Retinal pigment epithelial cell (primary cell): Measurements from ENCODE around the gene COX6B2.

ENCODE experiments used
- DNase-seq: peaks from one replicate; pipeline ENCODE4 v3.0.0-alpha.2; 2010; ENCODE audit warnings: low read depth
- H3K4me3 ChIP-seq: 2 replicates; pipeline ENCODE4 v1.5.1; 2011; ENCODE audit warnings: mild to moderate bottlenecking, low read length, control low read depth, moderate library complexity
- TF ChIP-seq, protein P1 (sequence below): conservative IDR thresholded peaks from 2 replicates; pipeline ENCODE4 v1.5.1; 2011; ENCODE audit warnings: low read depth, low read length, control low read depth, inconsistent platforms

The COX6B2 gene

DNA sequence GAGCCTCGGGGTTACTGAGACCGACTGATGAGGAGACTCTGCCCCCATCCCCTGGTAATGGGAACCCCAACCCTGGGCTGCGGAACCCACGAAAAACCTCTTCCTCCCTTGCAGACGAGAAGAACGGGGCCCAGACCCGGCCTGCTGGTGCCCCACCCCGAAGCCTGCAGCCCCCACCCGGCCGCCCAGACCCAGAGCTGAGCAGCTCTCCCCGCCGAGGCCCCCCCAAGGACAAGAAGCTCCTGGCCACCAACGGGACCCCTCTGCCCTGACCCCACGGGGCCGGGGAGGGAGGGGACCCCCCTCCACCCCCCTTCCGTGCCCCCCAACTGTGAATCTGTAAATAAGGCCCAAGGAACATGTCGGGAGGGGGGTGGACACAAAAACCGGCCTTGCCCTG is 42.7 kb downstream of the COX6B2 start:
- no peak overlapping the region for H3K4me3 ChIP-seq
- TF ChIP-seq, protein P1, sequence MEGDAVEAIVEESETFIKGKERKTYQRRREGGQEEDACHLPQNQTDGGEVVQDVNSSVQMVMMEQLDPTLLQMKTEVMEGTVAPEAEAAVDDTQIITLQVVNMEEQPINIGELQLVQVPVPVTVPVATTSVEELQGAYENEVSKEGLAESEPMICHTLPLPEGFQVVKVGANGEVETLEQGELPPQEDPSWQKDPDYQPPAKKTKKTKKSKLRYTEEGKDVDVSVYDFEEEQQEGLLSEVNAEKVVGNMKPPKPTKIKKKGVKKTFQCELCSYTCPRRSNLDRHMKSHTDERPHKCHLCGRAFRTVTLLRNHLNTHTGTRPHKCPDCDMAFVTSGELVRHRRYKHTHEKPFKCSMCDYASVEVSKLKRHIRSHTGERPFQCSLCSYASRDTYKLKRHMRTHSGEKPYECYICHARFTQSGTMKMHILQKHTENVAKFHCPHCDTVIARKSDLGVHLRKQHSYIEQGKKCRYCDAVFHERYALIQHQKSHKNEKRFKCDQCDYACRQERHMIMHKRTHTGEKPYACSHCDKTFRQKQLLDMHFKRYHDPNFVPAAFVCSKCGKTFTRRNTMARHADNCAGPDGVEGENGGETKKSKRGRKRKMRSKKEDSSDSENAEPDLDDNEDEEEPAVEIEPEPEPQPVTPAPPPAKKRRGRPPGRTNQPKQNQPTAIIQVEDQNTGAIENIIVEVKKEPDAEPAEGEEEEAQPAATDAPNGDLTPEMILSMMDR = no peak
- no peak for DNase-seq

DNA sequence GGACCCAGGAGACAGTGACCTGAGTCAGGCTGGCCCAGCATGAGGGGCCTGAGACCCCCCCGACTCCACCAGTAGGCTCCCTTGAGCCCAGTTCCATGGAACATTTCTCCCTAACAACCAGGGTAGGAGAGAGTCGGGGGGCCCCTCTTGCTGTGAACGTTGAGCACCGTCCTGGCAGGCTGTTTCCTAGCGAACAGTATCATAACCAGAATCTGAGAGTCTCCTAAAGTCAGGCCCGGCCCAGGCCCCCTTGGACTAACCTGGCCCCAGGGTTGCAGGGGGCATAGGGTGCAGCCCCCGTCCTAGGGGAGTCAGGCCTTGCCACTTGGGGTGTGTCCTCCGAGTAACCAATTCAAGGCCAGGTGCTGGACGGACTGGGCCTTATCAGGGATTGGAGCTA is 43.1 kb downstream of the COX6B2 start:
- no peak for DNase-seq
- H3K4me3 ChIP-seq = no peak overlapping the region
- TF ChIP-seq, protein P1 = no peak

DNA sequence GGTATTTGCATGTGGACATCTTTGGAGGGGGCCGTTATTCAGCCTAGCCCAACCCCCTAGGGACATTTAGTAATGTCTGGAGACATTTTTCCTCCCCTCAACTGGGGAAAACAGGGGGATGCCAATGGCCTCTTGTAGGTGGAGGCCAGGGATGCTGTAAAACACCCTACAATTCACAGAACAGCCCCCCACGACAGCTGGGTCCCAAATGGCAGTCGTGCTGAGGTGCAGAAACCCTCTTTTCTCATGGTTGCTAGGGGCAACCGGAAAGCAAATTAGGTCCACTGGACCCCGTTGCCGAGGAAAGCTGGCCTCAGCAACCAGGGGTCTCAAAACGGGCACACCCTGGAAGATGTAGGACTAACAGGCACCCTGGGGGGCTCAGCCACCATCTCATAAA is 44.0 kb downstream of the COX6B2 start:
- DNase-seq = no peak
- TF ChIP-seq, protein P1 = no peak
- H3K4me3 ChIP-seq = no peak overlapping the region

DNA sequence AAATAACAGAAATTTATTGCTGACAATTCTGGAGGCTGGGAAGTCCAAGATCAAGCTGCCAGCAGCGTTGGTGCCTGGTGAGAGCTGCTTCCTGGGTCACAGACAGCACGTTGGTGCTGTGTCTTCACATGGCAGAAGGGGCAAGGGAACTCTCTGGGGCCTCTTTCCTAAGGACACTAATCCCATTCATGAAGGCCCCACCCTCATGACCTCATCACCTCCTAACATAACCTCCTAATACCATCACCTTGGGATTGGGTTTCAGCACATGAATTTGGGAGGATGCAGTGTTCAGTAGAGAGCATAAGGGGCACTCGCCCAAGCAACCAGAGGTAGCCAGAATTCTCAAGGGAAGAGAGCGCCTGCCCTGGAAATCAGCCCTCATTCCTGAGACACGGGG is 45.1 kb downstream of the COX6B2 start:
- H3K4me3 ChIP-seq = no peak overlapping the region
- TF ChIP-seq, protein P1 = no peak
- DNase-seq = no peak

DNA sequence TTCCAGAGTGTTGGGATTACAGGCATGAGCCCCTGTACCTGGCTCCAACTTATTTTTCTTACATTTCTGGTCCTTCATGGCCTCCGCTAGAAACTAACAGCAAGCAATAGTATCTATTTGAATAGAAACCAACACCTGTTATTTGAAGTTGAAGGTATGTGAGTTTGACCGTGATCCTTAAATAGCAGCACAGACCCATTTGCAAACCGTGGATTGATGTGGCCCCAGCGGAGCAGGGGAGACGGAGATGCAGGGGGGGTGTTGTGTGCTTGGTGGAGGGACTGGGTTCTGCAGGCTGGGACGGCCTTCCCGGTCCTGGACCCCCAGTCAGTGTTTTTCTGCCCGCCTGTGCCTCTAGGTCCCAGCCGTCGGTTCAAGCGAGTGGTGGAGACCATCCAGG is 46.2 kb downstream of the COX6B2 start:
- H3K4me3 ChIP-seq = no peak overlapping the region
- no peak for DNase-seq
- TF ChIP-seq, protein P1 = no peak

DNA sequence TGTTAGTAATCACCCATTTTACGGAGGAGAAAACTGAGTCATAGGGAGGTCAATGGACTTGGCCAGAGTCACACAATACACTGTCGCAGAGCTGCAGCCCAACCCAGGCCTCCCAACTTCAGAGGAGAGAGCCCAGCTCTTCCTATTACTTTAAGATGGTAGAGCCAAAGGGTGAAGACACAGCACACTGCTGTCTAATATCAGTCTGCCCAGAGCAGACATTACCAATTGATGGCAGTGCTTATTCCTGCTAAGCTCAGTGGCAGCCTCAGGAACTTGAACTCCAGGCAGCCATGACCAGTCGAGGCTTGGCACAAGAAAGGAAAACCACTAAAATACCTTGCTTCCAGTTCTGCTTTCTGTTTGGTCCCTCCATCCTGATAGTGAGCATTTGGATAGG is 47.8 kb downstream of the COX6B2 start:
- no peak overlapping the region for H3K4me3 ChIP-seq
- TF ChIP-seq, protein P1 = no peak
- DNase-seq = no peak

DNA sequence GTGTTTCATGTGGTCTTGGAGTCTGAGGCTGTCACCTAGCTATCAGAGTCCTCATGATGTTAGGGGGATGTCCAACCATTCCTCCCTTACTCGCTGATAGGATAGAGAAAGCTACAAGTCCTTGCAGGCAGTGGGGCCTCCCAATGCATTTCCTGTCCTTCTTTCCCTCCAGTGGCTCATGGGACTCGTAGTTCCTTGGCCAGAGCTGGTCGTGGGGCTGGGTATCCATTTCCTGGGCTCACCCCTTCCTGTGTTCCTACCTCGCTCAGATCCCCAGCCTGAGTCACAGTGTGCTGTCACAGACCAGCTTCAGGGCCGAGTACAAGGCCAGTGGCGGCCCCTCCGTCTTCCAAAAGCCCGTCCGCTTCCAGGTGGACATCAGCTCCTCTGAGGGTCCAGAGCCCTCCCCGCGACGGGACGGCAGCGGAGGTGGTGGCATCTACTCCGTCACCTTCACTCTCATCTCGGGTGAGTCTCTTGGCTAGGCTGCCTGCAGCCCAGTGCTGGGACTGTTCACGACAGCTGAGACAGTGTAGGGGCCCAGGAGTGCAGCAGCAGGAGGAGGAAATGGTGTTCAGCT is 48.4 kb downstream of the COX6B2 start:
- no peak overlapping the region for H3K4me3 ChIP-seq
- TF ChIP-seq, protein P1 = no peak
- no peak for DNase-seq
